Sigmoid colon (tissue), 7 donors: ENCODE data around the gene NEK4. TPM values are rescaled to one million over a fixed set of nuclear protein-coding genes. Genes with fewer than 3 reads are reported as not detected.

Experiments used
- DNase-seq: peaks from one replicate; pipeline ENCODE4 v3.0.0-alpha.2; 2019
- H3K27ac ChIP-seq, 4 donors: fragments of 200-600 bp; sonication (generic); one replicate each; pipeline ENCODE4 v1.5.1; 2016 to 2019; ENCODE audit warnings: mild to moderate bottlenecking in 1 of 4
- H3K27me3 ChIP-seq, 3 donors: fragments of 200-600 bp; sonication (generic); one replicate each; pipeline ENCODE4 v1.5.1; 2019; ENCODE audit warnings: mild to moderate bottlenecking in 1 of 3
- H3K36me3 ChIP-seq, 4 donors: fragments of 200-600 bp; sonication (generic); one replicate each; pipeline ENCODE4 v1.5.1; 2016 to 2019
- H3K4me1 ChIP-seq, 4 donors: fragments of 200-600 bp; sonication (generic); one replicate each; pipeline ENCODE4 v1.5.1; 2017 to 2019
- H3K4me3 ChIP-seq, 4 donors: fragments of 200-600 bp; sonication (generic); one replicate each; pipeline ENCODE4 v1.5.1; 2017 to 2019; ENCODE audit warnings: mild to moderate bottlenecking in 2 of 4, moderate library complexity in 1 of 4
- H3K9me3 ChIP-seq, 4 donors: fragments of 200-600 bp in 3 of 4; sonication (generic) in 3 of 4; one replicate each; pipeline versions ENCODE4 v1.5.1 to v1.6.1; 2013 to 2019
- EP300 ChIP-seq, 4 donors: sonication (generic); formaldehyde crosslinking; IDR thresholded peaks; one replicate each; pipeline ENCODE4 v1.6.1; 2017; ENCODE audit warnings: antibody characterized with exemption in 4 of 4
- POLR2A ChIP-seq, 2 donors: fragments of 450-650 bp; IDR thresholded peaks; one replicate each; pipeline ENCODE4 v1.6.1; 2016; ENCODE audit warnings: antibody characterized with exemption in 2 of 2, mild to moderate bottlenecking in 2 of 2, moderate library complexity in 2 of 2
- POLR2AphosphoS5 ChIP-seq, 4 donors: sonication (generic); formaldehyde crosslinking; IDR thresholded peaks; one replicate each; pipeline ENCODE4 v1.6.1; 2017; ENCODE audit warnings: antibody characterized with exemption in 4 of 4
- WGBS, 2 donors: extraction: QIAGEN DNeasy Blood & Tissue Kit; methylation state at CpG; one replicate each; pipeline ENCODE4 v1.1.7; 2013; 5-methylcytosine and 5-hydroxymethylcytosine counted together
- intact Hi-C: fragments of 100-400 bp; cut with DNase I; formaldehyde crosslinking; loops from one replicate; pipeline ENCODE4 v1.15.1; 2023
- polyA plus RNA-seq, 3 donors: library from polyadenylated mRNA; stranded (reverse); fragments of 200-250 nt; gene quantifications; one replicate each; pipeline ENCODE4 v1.2.3, GENCODE V29; 2013
- total RNA-seq, 4 donors: library from RNA; depleted of rRNA; stranded (reverse); fragments of >200 nt; gene quantifications; one replicate each; pipeline ENCODE4 v1.1.0, GENCODE V29; 2016
- TF ChIP-seq, protein P1 (sequence below), 4 experiments: fragments of 450-650 bp in 3 of 4; fragments of 200-600 bp in 1 of 4; IDR thresholded peaks; one replicate each; pipeline ENCODE4 v1.5.1; 2016 to 2019; ENCODE audit warnings: antibody characterized with exemption in 4 of 4, mild to moderate bottlenecking in 3 of 4, moderate library complexity in 2 of 4
- donor health status: healthy with polysubstance abuse.
- donor health status: Bipolar disorder and iron deficiency.
- donor health status: healthy.

NEK4 gene
- total and polyA plus RNA-seq, 7 donors: 7.4 to 19.4 (median 17.1) TPM

DNA sequence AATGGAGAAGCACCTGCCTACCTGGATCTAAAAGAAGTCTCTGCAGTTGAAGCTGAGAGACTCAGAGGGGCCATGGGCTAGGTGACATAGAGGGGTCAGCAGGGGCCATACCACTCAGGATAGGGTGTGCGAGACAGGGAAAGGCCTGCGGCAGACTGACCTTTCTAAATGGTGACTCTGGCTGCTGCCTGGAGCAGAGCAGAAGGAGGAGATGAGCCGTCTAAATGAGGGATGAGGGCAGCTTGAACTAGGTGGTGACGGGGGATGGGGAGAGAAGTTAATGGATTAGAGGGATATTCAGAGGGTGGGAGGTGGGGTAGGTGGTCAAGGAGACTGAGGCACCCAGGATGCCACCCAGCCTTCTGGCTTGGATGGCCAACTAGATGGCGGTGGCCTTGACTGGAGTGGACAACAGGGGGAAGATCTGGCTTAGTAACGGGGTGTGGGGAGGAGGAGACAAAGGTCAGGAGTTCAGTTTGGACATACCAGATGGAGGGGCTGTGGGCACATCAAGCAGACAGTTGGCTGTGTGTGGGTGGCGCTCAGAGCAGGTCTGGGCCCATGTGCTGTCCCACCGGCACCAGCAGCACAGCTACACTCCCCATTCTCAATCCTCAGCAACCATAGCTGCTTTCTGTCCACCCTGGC is 3.5 kb upstream of the NEK4 start:
- Histone ChIP-seq H3K36me3 (no peaks in the 10 kb centered on the region), H3K4me1 (peaks cover 0 to 17% (median 12%) of the 10 kb centered on the region in 4 donors), H3K4me3 (no peak overlapping the region), H3K27ac (no peak overlapping the region), H3K27me3 (no peaks in the 10 kb centered on the region), H3K9me3 (no peaks in the 10 kb centered on the region)
- peak; percentile 58 for DNase-seq
- WGBS, 2 donors: 78 to 89% methylated on average over 8 of the region's 8 CpGs
- no peak for TF ChIP-seq POLR2A (IDR thresholded peaks at IDR 0.05)
- TF ChIP-seq EP300 (IDR thresholded peaks at IDR 0.05): no peak
- no peak for TF ChIP-seq POLR2AphosphoS5 (IDR thresholded peaks at IDR 0.05)
- TF ChIP-seq, protein P1, sequence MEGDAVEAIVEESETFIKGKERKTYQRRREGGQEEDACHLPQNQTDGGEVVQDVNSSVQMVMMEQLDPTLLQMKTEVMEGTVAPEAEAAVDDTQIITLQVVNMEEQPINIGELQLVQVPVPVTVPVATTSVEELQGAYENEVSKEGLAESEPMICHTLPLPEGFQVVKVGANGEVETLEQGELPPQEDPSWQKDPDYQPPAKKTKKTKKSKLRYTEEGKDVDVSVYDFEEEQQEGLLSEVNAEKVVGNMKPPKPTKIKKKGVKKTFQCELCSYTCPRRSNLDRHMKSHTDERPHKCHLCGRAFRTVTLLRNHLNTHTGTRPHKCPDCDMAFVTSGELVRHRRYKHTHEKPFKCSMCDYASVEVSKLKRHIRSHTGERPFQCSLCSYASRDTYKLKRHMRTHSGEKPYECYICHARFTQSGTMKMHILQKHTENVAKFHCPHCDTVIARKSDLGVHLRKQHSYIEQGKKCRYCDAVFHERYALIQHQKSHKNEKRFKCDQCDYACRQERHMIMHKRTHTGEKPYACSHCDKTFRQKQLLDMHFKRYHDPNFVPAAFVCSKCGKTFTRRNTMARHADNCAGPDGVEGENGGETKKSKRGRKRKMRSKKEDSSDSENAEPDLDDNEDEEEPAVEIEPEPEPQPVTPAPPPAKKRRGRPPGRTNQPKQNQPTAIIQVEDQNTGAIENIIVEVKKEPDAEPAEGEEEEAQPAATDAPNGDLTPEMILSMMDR (IDR thresholded peaks at IDR 0.05): no peak
- intact Hi-C loops: loop anchor here (5.0 to 10.0 kb wide), 2 partner anchors 73 to 161 kb away; no protein-coding TSS in a partner anchor

DNA sequence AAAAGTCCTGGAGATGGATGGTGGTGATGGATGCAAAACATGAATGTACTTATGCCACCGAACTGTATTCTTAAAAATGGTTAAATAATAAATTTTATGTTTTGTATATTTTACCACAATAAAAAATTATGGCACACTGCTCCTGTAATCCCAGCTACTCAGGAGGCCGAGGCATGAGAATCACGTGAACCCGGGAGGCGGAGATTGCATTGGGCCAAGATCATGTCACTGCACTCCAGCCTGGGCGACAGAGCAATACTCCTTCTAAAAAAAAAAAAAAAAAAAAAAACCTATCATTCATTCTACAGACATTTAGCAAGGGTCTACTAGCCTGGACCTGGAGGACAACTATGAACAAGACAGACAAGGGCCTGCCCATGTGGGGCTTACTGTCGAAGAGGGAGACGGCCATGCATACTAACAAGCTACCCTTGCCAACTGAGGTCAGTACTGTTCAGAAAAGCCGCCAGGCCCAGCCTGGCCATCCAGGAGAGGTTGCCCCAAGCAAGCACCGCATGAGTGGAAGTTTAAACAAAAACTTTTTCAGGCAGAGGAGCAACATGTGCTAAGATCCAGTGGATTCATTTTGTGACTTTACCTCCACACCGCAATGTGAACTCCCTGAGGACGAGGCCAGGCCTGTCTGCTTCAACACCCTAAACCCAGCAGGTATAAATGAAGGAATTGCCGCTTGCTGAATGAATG is 2.8 kb upstream of the NEK4 start:
- intact Hi-C loops: loop anchor here (2.0 to 10.0 kb wide), 3 partner anchors 74 to 299 kb away; no protein-coding TSS in a partner anchor
- Histone ChIP-seq H3K27ac (no peak overlapping the region), H3K4me3 (no peak overlapping the region), H3K36me3 (no peaks in the 10 kb centered on the region), H3K9me3 (no peaks in the 10 kb centered on the region), H3K27me3 (no peaks in the 10 kb centered on the region), H3K4me1 (peaks cover 0 to 20% (median 15%) of the 10 kb centered on the region in 4 donors)
- DNase-seq: peak; percentile 38
- WGBS, 2 donors: 84 to 92% methylated on average over 13 of the region's 13 CpGs
- TF ChIP-seq POLR2A (IDR thresholded peaks at IDR 0.05) (no peak), POLR2AphosphoS5 (IDR thresholded peaks at IDR 0.05) (no peak), EP300 (IDR thresholded peaks at IDR 0.05) (no peak)
- TF ChIP-seq, protein P1 (IDR thresholded peaks at IDR 0.05): no peak

DNA sequence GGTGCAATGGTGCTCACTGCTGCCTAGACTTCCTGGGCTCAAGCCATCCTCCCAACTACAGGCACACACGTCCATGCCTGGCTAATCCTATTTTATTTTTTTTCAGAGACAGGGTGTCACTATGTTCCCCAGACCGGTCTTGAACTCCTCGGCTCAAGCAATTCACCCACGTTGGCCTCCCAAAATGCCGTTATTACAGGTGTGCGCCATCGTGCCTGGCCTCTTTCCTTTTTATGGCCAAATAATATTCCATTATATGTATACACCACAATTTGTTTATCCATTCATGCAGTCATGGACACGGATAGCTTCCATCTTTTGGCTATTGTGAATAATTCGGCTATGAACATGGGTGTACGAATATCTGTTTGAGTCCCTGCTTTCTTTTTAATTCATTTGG is 962 bp upstream of the NEK4 start:
- intact Hi-C loops: loop anchor here (2.0 to 10.0 kb wide), 4 partner anchors 76 to 301 kb away; partner anchors contain the start of gene STIMATE
- no peaks in the 10 kb centered on the region for H3K27me3 ChIP-seq
- H3K27ac ChIP-seq: peak overlapping the region; percentile 69 to 80 (median 78)
- TF ChIP-seq POLR2AphosphoS5 (IDR thresholded peaks at IDR 0.05) (no peak), POLR2A (IDR thresholded peaks at IDR 0.05) (no peak), EP300 (IDR thresholded peaks at IDR 0.05) (no peak)
- TF ChIP-seq, protein P1 (IDR thresholded peaks at IDR 0.05): no peak
- H3K4me1 ChIP-seq: peaks cover 0 to 20% (median 15%) of the 10 kb centered on the region in 4 donors
- peak overlapping the region in 2 of 4 donors; percentile 83 to 94 for H3K4me3 ChIP-seq
- 91 to 94% methylated on average over 10 of the region's 10 CpGs for WGBS, 2 donors
- peak; percentile 27 for DNase-seq
- H3K9me3 ChIP-seq: no peaks in the 10 kb centered on the region
- peaks cover 0 to 14% (median 4%) of the 10 kb centered on the region in 4 donors for H3K36me3 ChIP-seq

DNA sequence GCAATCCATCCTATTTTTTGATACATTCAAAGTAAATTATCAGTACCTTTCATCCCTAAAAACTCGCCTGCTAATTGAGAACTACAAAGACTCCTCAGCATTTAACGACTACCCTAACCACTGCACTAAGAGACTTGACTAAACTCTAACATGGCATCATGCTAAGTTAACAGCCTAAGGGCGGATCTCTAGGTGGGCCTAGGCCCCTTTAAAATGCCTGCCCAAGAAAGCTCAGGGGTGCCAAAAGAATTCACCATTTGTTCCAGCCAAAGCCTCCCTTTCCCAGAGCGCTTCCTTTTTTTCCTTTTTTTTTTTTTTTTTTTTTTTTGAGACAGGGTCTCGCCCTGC is 568 bp upstream of the NEK4 start:
- DNase-seq: no peak
- peaks cover 0 to 18% (median 5%) of the 10 kb centered on the region in 4 donors for H3K36me3 ChIP-seq
- peak overlapping the region; percentile 69 to 80 (median 78) for H3K27ac ChIP-seq
- H3K4me1 ChIP-seq: peaks cover 0 to 20% (median 15%) of the 10 kb centered on the region in 4 donors
- no peaks in the 10 kb centered on the region for H3K9me3 ChIP-seq
- no peaks in the 10 kb centered on the region for H3K27me3 ChIP-seq
- 51 to 58% methylated on average over 5 of the region's 5 CpGs for WGBS, 2 donors
- H3K4me3 ChIP-seq: peak overlapping the region; percentile 75 to 94 (median 83)
- TF ChIP-seq POLR2AphosphoS5 (IDR thresholded peaks at IDR 0.05) (no peak), EP300 (IDR thresholded peaks at IDR 0.05) (no peak), POLR2A (IDR thresholded peaks at IDR 0.05) (no peak)
- TF ChIP-seq, protein P1 (IDR thresholded peaks at IDR 0.05): no peak
- intact Hi-C loops: loop anchor here (2.0 to 10.0 kb wide), 3 partner anchors 76 to 163 kb away; partner anchors contain the start of gene STIMATE
